ENCODE results near the gene PTPDC1.

The PTPDC1 gene, protein sequence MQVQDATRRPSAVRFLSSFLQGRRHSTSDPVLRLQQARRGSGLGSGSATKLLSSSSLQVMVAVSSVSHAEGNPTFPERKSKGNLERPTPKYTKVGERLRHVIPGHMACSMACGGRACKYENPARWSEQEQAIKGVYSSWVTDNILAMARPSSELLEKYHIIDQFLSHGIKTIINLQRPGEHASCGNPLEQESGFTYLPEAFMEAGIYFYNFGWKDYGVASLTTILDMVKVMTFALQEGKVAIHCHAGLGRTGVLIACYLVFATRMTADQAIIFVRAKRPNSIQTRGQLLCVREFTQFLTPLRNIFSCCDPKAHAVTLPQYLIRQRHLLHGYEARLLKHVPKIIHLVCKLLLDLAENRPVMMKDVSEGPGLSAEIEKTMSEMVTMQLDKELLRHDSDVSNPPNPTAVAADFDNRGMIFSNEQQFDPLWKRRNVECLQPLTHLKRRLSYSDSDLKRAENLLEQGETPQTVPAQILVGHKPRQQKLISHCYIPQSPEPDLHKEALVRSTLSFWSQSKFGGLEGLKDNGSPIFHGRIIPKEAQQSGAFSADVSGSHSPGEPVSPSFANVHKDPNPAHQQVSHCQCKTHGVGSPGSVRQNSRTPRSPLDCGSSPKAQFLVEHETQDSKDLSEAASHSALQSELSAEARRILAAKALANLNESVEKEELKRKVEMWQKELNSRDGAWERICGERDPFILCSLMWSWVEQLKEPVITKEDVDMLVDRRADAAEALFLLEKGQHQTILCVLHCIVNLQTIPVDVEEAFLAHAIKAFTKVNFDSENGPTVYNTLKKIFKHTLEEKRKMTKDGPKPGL

DNA sequence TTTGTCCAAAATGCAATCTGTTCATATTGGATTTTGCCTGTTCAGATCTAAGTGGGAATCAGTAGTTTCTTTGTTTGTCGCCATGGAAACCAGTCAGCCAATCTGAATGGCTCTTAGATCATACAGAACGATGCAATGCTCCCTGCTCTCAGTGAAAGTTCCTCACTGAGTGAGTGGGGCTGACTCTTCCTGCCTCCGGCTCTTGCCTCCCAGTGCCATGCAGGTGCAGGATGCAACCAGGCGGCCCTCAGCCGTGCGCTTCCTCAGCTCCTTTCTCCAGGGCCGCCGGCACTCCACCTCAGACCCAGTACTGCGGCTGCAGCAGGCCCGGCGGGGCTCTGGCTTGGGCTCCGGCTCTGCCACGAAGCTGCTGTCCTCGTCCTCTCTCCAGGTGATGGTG lies at the start of gene PTPDC1:
Gene PTPDC1, plus strand, starts transcription at position 151 of the 400 bp plus-strand sequence. Its CDS starts 67 bp downstream, at position 218.
- DNase-seq, result peak; percentile 12 to 67
- no peak for TF ChIP-seq POLR2A (IDR thresholded peaks at IDR 0.05; ENCODE audit: low read length)
- TF ChIP-seq GATA1 (IDR thresholded peaks at IDR 0.05; ENCODE audit: low read depth, low read length), result no peak

DNA sequence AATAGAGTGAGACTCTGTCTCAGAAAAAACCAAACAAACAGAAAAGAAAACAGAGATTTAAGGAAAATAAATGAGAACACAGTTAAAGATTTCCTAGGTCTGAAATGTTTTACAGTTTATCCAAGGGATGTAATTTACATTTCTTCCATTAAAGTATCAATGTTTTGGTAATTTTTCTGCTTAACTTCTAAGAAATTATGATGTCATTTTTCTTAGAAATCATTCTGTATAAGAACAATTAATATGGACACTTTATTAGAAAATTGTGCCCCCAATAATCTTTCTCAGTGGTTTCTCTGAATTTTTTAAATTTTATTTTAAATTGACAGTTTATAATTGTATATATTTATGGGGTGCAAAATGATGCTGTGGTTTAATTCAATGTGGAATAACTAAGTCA lies 49.8 kb upstream of the PTPDC1 start:
- TF ChIP-seq POLR2A (IDR thresholded peaks at IDR 0.05; ENCODE audit: low read length) (no peak), GATA1 (IDR thresholded peaks at IDR 0.05; ENCODE audit: low read depth, low read length) (no peak)
- DNase-seq, result no peak

DNA sequence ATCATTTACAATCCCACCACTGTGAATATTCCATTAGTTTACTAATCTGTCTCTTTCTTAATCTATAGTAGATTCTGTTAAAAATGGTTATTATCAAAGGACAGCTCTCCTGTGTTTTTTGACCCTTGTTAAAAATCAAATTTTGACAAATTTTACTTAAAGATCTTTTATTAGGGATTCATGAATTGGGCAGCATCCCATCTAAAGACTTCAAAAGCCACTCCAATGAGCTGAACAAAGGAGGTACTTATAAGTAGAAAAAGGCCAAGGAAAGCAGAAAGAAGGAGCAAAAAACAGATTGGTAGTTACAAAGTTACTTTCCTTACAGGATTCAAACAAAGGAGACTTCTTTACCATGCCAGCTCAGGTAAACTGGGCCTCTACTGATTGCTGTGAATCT lies 44.5 kb upstream of the PTPDC1 start:
- TF ChIP-seq GATA1 (IDR thresholded peaks at IDR 0.05; ENCODE audit: low read depth, low read length) (no peak), POLR2A (IDR thresholded peaks at IDR 0.05; ENCODE audit: low read length) (no peak)
- DNase-seq, result no peak

DNA sequence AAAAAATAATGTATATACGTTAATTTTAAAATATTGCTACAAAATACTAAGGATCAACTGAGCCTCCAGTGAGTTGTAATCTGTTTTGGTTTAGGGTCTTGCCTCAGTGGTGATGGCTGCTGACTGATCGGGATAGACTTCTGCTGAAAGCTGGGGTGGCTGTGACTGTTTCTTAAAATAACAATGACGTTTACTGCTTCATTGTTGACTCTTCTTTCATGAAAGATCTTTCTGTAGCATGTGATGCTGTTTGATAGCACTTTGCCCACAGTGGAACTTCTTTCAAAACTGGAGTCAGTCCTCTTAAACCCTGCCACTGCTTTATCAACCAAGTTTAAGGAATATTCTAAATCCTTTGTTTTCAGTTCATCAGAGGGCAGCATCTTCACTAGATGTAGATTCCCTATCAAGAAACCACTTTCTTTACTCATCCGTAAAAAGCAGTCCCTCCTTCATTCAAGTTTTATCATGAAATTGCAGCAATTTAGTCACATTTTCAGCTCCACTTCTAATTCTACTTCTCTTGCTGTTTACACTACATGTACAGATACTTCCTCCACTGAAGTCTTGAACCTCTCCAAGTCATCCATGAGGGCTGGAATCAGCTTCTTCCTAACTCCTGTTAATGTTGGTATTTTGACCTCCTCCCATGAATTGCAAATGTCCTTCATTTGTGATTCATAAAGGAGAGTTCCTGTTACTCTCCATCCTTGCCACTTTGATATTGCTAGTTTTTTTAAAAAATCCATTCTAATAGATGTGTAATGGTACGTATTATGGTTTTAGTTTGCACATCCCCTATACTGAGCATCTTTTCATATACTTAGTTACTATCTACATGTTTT lies 41.5 kb upstream of the PTPDC1 start:
- no peak for TF ChIP-seq POLR2A (IDR thresholded peaks at IDR 0.05; ENCODE audit: low read length)
- no peak for TF ChIP-seq GATA1 (IDR thresholded peaks at IDR 0.05; ENCODE audit: low read depth, low read length)
- DNase-seq, result no peak

DNA sequence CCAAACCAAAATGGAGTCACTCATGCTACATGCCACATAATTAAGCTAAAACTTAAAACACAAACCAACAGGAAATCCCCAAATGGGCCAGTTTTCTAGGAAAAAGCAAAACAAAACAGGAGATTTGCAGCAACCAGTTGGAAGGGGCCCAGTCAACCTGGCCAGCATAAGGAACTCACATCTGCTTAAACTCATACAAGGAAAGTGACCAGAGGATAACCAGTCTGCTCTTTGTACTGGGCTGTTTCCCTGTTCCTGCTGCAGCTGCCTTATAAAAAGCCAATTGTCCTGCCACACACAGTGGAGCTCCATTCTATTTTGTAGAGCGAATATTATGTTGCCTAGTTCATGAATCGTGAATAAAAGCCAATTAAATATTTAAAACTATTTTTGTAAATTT lies 29.5 kb upstream of the PTPDC1 start:
- no peak for TF ChIP-seq POLR2A (IDR thresholded peaks at IDR 0.05; ENCODE audit: low read length)
- no peak for TF ChIP-seq GATA1 (IDR thresholded peaks at IDR 0.05; ENCODE audit: low read depth, low read length)
- DNase-seq, result no peak

DNA sequence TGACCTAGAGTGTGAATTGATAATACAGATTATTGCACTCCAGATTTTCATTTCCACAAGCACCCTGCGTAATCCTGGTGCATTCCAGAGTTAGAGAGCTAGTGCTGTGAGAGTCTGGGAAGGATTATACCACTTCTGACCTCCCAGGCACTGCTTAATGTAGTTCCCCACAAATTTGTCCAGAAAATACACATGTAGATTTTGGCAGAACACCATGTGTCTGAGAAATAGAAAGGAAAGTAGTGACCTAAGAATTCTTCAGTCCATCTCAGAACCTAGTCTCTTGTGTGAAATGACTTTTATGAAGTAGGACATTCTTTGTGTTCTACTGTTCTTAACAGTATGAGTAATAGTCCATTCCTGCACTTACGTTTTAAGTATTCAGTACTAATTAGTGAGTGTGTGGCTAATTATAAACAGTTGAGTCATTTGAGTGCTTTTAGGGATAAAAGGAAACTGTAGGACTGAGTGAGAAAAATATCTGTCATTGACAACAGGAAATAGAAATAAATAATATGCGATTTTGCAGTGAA lies 27.8 kb upstream of the PTPDC1 start:
- TF ChIP-seq GATA1 (IDR thresholded peaks at IDR 0.05; ENCODE audit: low read depth, low read length) (no peak), POLR2A (IDR thresholded peaks at IDR 0.05; ENCODE audit: low read length) (no peak)
- DNase-seq, result no peak

DNA sequence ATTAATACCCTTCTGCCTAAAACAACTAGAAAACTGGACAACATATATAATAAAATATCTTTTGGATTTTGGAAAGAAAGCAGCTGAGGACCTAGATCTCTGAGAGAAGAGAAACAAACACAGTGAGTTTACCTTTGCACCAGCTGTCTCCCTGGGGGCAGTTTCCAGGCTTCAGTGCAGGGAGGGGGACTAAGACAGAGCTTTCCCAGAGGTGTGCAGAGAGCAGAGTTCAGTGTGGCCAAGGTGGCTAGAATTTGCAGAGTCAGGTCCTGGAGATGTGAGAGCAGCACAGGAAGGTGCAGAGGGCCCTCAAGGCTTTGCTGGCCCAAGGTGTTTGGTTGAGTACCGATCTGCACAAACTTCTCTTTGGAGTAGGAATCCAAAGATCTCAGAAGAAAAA lies 26.3 kb upstream of the PTPDC1 start:
- DNase-seq, result no peak
- TF ChIP-seq GATA1 (IDR thresholded peaks at IDR 0.05; ENCODE audit: low read depth, low read length), result no peak
- no peak for TF ChIP-seq POLR2A (IDR thresholded peaks at IDR 0.05; ENCODE audit: low read length)

DNA sequence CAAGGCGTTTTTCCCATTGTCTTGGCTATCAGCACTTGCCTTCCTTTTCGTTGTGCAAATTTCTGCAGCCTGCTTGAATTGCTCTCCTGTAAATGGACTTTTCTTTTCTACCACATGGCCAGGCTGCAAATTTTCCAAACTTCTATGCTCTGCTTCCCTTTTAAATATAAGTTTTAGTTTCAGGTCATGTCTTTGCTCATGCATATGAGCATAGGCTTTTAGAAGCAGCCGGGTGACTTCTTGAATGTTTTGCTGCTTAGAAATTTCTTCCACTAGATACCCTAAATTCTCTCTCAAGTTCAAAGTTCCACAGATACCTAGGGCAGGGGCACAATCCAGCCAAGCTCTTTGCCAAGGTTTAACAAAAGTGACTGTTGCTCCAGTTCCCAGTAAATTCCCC lies 22.4 kb upstream of the PTPDC1 start:
- no peak for DNase-seq
- TF ChIP-seq GATA1 (IDR thresholded peaks at IDR 0.05; ENCODE audit: low read depth, low read length) (no peak), POLR2A (IDR thresholded peaks at IDR 0.05; ENCODE audit: low read length) (no peak)

DNA sequence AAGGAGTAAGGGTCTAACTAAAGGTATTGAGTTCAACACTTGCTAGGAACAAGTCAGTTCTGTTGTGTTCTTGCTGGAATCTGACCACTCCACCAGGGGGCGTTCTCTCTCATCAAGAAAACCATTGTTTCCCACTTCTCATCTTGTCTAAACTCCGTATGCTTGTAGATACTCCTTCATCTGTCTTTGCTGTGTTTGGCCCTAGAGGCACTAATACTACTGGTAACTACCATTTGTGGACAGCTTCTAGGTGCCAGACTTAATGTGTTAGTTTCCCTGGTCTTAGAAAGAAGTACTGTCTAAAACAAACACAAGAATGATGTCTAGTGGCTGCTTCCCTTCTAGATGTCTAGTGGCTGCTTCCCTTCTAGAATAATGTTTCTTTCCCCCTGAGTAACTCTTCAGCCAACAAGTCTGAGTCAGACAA lies 18.7 kb upstream of the PTPDC1 start:
- TF ChIP-seq POLR2A (IDR thresholded peaks at IDR 0.05; ENCODE audit: low read length), result no peak
- TF ChIP-seq GATA1 (IDR thresholded peaks at IDR 0.05; ENCODE audit: low read depth, low read length), result no peak
- peak; percentile 74 to 87 for DNase-seq

DNA sequence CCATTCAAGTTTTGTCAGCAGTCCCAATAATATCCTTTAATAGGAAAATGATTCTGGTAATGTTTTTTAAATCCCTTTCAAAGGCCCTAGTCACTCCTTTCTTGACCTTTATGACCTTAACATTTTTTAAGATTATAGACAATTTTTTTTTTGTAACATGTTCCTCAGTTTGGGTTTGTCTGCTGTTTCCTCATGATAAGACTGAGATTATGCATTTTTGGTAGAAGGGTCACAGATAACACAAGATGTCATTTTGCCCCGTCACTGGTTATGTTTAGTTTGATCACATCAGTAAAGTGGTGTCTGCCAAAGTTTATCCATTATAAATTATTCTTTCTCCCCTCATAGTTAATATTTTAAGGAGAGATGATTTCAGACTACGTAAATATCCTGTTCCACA lies 16.0 kb upstream of the PTPDC1 start:
- TF ChIP-seq GATA1 (IDR thresholded peaks at IDR 0.05; ENCODE audit: low read depth, low read length), result no peak
- TF ChIP-seq POLR2A (IDR thresholded peaks at IDR 0.05; ENCODE audit: low read length), result no peak
- peak; percentile 4 to 46 for DNase-seq

DNA sequence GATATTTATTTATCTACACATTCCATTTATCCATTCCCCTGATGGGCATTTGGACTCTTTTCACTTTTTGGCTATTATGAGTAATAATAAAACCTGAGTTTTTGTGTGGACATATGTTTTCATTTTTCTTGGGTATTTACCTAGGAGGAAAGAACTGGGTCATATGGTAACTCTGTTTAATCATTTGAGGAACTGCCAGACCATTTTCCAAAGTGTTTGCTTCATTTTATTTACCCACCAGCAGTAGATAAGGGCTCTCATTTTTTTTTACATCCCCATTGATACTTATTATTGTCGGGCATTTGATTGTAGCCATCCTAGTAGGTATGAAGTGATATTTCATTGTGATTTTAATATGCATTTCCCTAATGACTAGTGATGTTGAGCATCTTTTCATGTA lies 7.7 kb upstream of the PTPDC1 start:
- no peak for DNase-seq
- TF ChIP-seq GATA1 (IDR thresholded peaks at IDR 0.05; ENCODE audit: low read depth, low read length), result no peak
- TF ChIP-seq POLR2A (IDR thresholded peaks at IDR 0.05; ENCODE audit: low read length), result no peak

DNA sequence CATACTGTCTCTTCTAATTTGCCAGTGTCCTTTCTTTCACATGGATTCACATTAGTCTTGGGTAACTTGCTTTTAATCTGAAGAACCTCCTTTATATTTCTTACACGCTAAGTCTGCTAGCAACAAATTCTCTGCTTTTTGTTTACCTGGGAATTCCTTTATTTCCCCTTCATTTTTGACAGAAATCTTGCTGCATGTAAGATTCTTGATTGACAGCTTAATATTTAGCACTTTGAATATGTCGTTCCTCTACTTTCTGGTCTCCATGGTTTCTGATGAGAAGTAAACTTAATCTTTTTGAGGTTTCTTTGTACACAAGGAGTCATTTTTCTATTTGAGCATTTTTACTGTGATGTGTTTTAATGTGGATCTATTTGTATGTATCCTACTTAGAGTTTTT lies 6.2 kb upstream of the PTPDC1 start:
- no peak for DNase-seq
- TF ChIP-seq POLR2A (IDR thresholded peaks at IDR 0.05; ENCODE audit: low read length) (no peak), GATA1 (IDR thresholded peaks at IDR 0.05; ENCODE audit: low read depth, low read length) (no peak)

DNA sequence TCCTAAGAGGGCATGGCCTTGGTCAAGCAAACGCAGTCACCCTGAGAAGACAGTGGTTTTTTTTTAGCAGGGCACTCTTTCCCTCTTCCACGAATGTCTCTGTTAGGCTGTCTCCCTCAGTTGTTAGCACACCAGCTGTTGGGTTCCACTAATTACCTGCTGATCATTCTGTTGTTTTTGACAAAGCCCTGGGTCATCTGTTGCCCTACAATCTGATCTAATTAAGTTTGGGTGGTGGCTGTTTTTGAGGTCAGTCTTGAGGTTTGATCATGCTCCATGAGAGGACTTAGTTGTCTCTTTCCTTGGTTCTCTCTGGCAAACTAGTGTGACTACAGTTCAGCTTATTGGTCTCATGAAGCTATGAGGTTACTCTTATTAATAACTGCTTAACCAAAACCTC lies 5.0 kb upstream of the PTPDC1 start:
- no peak for DNase-seq
- TF ChIP-seq POLR2A (IDR thresholded peaks at IDR 0.05; ENCODE audit: low read length), result no peak
- TF ChIP-seq GATA1 (IDR thresholded peaks at IDR 0.05; ENCODE audit: low read depth, low read length), result no peak
